GM23338 (cell line): ENCODE results near the gene ZBTB40. TPM values are rescaled to one million over a fixed set of nuclear protein-coding genes. Genes with fewer than 3 reads are reported as not detected.

Experiments
- ATAC-seq: fragments of 200-7000 bp; cut with Tn5 transposase; 3 replicates; pipeline ENCODE4 v1.9.1; 2020
- DNase-seq: peaks from one replicate; pipeline ENCODE4 v3.0.0-alpha.2; 2015; ENCODE audit warnings: low spot score
- H2AFZ ChIP-seq: fragments of 200-600 bp; sonication (generic); 2 replicates; pipeline ENCODE4 v1.8.0; 2016; ENCODE audit warnings: antibody characterized with exemption, mild to moderate bottlenecking, moderate library complexity
- H3F3A ChIP-seq: fragments of 200-600 bp; sonication (generic); replicated peaks from 2 replicates; pipeline ENCODE4 v1.8.0; 2017; ENCODE audit warnings: antibody characterized with exemption, mixed run types, low read depth
- H3K27ac ChIP-seq: fragments of 200-600 bp; sonication (generic); 2 replicates; pipeline ENCODE4 v1.6.1; 2016; ENCODE audit warnings: low read depth
- H3K27me3 ChIP-seq: fragments of 200-600 bp; sonication (generic); 2 replicates; pipeline ENCODE4 v1.8.0; 2016; ENCODE audit warnings: mild to moderate bottlenecking, mixed run types, moderate library complexity; ENCODE audit not compliant: insufficient read depth
- H3K36me3 ChIP-seq: fragments of 200-600 bp; sonication (generic); 2 replicates; pipeline ENCODE4 v1.8.0; 2016; ENCODE audit warnings: mild to moderate bottlenecking; ENCODE audit not compliant: insufficient read depth
- H3K4me1 ChIP-seq: fragments of 200-600 bp; sonication (generic); 2 replicates; pipeline ENCODE4 v1.8.0; 2016; ENCODE audit warnings: mild to moderate bottlenecking, moderate library complexity; ENCODE audit not compliant: insufficient read depth
- H3K4me2 ChIP-seq: fragments of 200-600 bp; sonication (generic); 2 replicates; pipeline ENCODE4 v1.7.1; 2017; ENCODE audit warnings: mixed run types
- H3K4me3 ChIP-seq: fragments of 200-600 bp; sonication (generic); 2 replicates; pipeline ENCODE4 v1.6.1; 2016; ENCODE audit warnings: mixed run types
- H3K79me2 ChIP-seq: fragments of 200-600 bp; sonication (generic); replicated peaks from 2 replicates; pipeline ENCODE4 v1.8.0; 2017; ENCODE audit warnings: mild to moderate bottlenecking; ENCODE audit not compliant: insufficient read depth
- H3K9me2 ChIP-seq: fragments of 200-600 bp; sonication (generic); 2 replicates; pipeline ENCODE4 v1.8.0; 2017; ENCODE audit not compliant: insufficient read depth
- H4K20me1 ChIP-seq: fragments of 200-600 bp; sonication (generic); replicated peaks from 2 replicates; pipeline ENCODE4 v1.8.0; 2017; ENCODE audit warnings: mild to moderate bottlenecking; ENCODE audit not compliant: insufficient read depth
- H3K27ac Mint-ChIP-seq: 2 replicates; pipeline ENCODE4 v1.8.0; 2020; ENCODE audit warnings: inconsistent platforms, mild to moderate bottlenecking, moderate library complexity, mixed read lengths
- H3K27me3 Mint-ChIP-seq: 3 replicates; pipeline ENCODE4 v1.8.0; 2022; ENCODE audit warnings: low read depth, mild to moderate bottlenecking, moderate library complexity, mixed read lengths, inconsistent platforms; ENCODE audit not compliant: insufficient read depth, poor library complexity
- H3K36me3 Mint-ChIP-seq: 3 replicates; pipeline ENCODE4 v1.8.0; 2021; ENCODE audit warnings: low read depth, mild to moderate bottlenecking, inconsistent platforms, moderate library complexity, mixed read lengths
- H3K4me1 Mint-ChIP-seq: 3 replicates; pipeline ENCODE4 v1.8.0; 2020; ENCODE audit warnings: mild to moderate bottlenecking, inconsistent platforms, mixed read lengths
- H3K4me3 Mint-ChIP-seq: 3 replicates; pipeline ENCODE4 v1.8.0; 2021; ENCODE audit warnings: moderate library complexity, mild to moderate bottlenecking, inconsistent platforms, mixed read lengths
- H3K9me3 Mint-ChIP-seq: 3 replicates; pipeline ENCODE4 v1.8.0; 2020; ENCODE audit warnings: moderate library complexity, mild to moderate bottlenecking, inconsistent platforms, mixed read lengths
- CREB1 ChIP-seq: fragments of 250-450 bp; sonication (Bioruptor Pico); IDR thresholded peaks from 2 replicates; pipeline ENCODE4 v1.5.0; 2020; ENCODE audit warnings: low read depth, mild to moderate bottlenecking, moderate library complexity
- EZH2 ChIP-seq: fragments of 200-600 bp; sonication (generic); IDR thresholded peaks from one replicate; pipeline ENCODE4 v1.8.0; 2017; ENCODE audit warnings: antibody characterized with exemption, mild to moderate bottlenecking, low read depth; ENCODE audit not compliant: unreplicated experiment
- EZH2phosphoT487 ChIP-seq: fragments of 200-600 bp; sonication (generic); IDR thresholded peaks from one replicate; pipeline ENCODE4 v1.8.1; 2018; ENCODE audit warnings: antibody characterized with exemption; ENCODE audit not compliant: unreplicated experiment
- JUNB ChIP-seq: IDR thresholded peaks from one replicate; pipeline ENCODE4 v1.6.1; 2016; ENCODE audit warnings: antibody characterized with exemption; ENCODE audit not compliant: unreplicated experiment
- NANOG ChIP-seq: IDR thresholded peaks from 2 replicates; pipeline ENCODE4 v1.6.1; 2016; ENCODE audit warnings: antibody characterized with exemption, borderline replicate concordance
- POLR2AphosphoS5 ChIP-seq: IDR thresholded peaks from 2 replicates; pipeline ENCODE4 v1.6.1; 2016; ENCODE audit warnings: antibody characterized with exemption, low read depth
- STAT1 ChIP-seq: IDR thresholded peaks from one replicate; pipeline ENCODE4 v1.6.1; 2016; ENCODE audit warnings: antibody characterized with exemption; ENCODE audit not compliant: unreplicated experiment
- ZNF114 ChIP-seq: fragments of 250-450 bp; sonication (Bioruptor Pico); IDR thresholded peaks from 2 replicates; pipeline ENCODE4 v1.5.0; 2020; ENCODE audit warnings: mild to moderate bottlenecking, moderate library complexity
- ZNF331 ChIP-seq: fragments of 250-450 bp; sonication (Bioruptor Pico); IDR thresholded peaks from 2 replicates; pipeline ENCODE4 v1.5.0; 2020; ENCODE audit warnings: low read depth, mild to moderate bottlenecking, moderate library complexity
- polyA plus RNA-seq: library from polyadenylated mRNA; unstranded; fragments of >200 nt; fragmentation: Nextera tagmentation; extraction: Ambion mirVana; gene quantifications from 2 replicates; pipeline ENCODE4 v1.2.1, GENCODE V29; 2016
- total RNA-seq: library from RNA; depleted of rRNA; stranded (reverse); fragments of >200 nt; shearing (Covaris generic); gene quantifications from 2 replicates; pipeline ENCODE4 v1.2.3, GENCODE V29; 2014
- TF ChIP-seq, protein P1 (sequence below), 2 experiments: fragments of 200-600 bp in 1 of 2; sonication (generic) in 1 of 2; conservative IDR thresholded peaks; 2 replicates each; pipeline versions ENCODE4 v1.5.1 to v1.6.1; 2016 to 2017; ENCODE audit warnings: antibody characterized with exemption in 2 of 2, low read depth in 2 of 2, mild to moderate bottlenecking in 2 of 2, moderate library complexity in 1 of 2
- TF ChIP-seq, protein P2 (sequence below): IDR thresholded peaks from one replicate; pipeline ENCODE4 v1.6.1; 2018; ENCODE audit warnings: antibody characterized with exemption; ENCODE audit not compliant: unreplicated experiment
- TF ChIP-seq, protein P3 (sequence below): IDR thresholded peaks from 2 replicates; pipeline ENCODE4 v1.6.1; 2016; ENCODE audit warnings: antibody characterized with exemption
- TF ChIP-seq, protein P4 (sequence below): fragments of 250-450 bp; sonication (Bioruptor Pico); IDR thresholded peaks from 2 replicates; pipeline ENCODE4 v1.5.0; 2020; ENCODE audit warnings: mild to moderate bottlenecking, moderate library complexity

The ZBTB40 gene
- total and polyA plus RNA-seq, 2 experiments from 2014 or later = 3.1 to 22.7 TPM

DNA sequence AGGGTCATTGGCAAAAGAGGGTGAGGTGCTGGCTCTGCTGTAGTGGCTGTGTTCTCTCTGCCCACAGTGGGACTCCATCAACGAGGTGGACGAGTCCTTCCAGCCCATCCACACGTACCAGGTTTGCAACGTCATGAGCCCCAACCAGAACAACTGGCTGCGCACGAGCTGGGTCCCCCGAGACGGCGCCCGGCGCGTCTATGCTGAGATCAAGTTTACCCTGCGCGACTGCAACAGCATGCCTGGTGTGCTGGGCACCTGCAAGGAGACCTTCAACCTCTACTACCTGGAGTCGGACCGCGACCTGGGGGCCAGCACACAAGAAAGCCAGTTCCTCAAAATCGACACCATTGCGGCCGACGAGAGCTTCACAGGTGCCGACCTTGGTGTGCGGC is 124.5 kb downstream of the ZBTB40 start:
- peaks cover 25% of the 10 kb centered on the region for H3K9me3 Mint-ChIP-seq
- H3K4me2 ChIP-seq = no peak overlapping the region
- H4K20me1 ChIP-seq = no peaks in the 10 kb centered on the region; the same call in 1 of the 2 replicates
- no peak for DNase-seq
- 0 out of 2 replicates have a peak, but pooled peaks cover 3% of the 10 kb centered on the region for H3K9me2 ChIP-seq
- no peak overlapping the region for H3K27ac ChIP-seq
- peaks cover 3% of the 10 kb centered on the region for H3K4me1 Mint-ChIP-seq
- H2AFZ ChIP-seq = no peak overlapping the region
- no peaks in the 10 kb centered on the region for H3K36me3 ChIP-seq
- no peaks in the 10 kb centered on the region for H3K4me1 ChIP-seq
- no peak for ATAC-seq
- no peak overlapping the region for H3K4me3 Mint-ChIP-seq
- peaks cover 13% of the 10 kb centered on the region for H3K27me3 Mint-ChIP-seq
- TF ChIP-seq STAT1 (no peak), EZH2phosphoT487 (no peak), NANOG (no peak), EZH2 (no peak), CREB1 (CRISPR knock-in tag) (no peak), ZNF331 (no peak), ZNF114 (CRISPR knock-in tag) (no peak), POLR2AphosphoS5 (no peak), JUNB (no peak)
- TF ChIP-seq, protein P1, sequence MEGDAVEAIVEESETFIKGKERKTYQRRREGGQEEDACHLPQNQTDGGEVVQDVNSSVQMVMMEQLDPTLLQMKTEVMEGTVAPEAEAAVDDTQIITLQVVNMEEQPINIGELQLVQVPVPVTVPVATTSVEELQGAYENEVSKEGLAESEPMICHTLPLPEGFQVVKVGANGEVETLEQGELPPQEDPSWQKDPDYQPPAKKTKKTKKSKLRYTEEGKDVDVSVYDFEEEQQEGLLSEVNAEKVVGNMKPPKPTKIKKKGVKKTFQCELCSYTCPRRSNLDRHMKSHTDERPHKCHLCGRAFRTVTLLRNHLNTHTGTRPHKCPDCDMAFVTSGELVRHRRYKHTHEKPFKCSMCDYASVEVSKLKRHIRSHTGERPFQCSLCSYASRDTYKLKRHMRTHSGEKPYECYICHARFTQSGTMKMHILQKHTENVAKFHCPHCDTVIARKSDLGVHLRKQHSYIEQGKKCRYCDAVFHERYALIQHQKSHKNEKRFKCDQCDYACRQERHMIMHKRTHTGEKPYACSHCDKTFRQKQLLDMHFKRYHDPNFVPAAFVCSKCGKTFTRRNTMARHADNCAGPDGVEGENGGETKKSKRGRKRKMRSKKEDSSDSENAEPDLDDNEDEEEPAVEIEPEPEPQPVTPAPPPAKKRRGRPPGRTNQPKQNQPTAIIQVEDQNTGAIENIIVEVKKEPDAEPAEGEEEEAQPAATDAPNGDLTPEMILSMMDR (conservative IDR thresholded peaks at IDR 0.05; ENCODE audit: low read depth in 2 of 2) = no peak
- TF ChIP-seq, protein P2, sequence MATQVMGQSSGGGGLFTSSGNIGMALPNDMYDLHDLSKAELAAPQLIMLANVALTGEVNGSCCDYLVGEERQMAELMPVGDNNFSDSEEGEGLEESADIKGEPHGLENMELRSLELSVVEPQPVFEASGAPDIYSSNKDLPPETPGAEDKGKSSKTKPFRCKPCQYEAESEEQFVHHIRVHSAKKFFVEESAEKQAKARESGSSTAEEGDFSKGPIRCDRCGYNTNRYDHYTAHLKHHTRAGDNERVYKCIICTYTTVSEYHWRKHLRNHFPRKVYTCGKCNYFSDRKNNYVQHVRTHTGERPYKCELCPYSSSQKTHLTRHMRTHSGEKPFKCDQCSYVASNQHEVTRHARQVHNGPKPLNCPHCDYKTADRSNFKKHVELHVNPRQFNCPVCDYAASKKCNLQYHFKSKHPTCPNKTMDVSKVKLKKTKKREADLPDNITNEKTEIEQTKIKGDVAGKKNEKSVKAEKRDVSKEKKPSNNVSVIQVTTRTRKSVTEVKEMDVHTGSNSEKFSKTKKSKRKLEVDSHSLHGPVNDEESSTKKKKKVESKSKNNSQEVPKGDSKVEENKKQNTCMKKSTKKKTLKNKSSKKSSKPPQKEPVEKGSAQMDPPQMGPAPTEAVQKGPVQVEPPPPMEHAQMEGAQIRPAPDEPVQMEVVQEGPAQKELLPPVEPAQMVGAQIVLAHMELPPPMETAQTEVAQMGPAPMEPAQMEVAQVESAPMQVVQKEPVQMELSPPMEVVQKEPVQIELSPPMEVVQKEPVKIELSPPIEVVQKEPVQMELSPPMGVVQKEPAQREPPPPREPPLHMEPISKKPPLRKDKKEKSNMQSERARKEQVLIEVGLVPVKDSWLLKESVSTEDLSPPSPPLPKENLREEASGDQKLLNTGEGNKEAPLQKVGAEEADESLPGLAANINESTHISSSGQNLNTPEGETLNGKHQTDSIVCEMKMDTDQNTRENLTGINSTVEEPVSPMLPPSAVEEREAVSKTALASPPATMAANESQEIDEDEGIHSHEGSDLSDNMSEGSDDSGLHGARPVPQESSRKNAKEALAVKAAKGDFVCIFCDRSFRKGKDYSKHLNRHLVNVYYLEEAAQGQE = no peak
- TF ChIP-seq, protein P3, sequence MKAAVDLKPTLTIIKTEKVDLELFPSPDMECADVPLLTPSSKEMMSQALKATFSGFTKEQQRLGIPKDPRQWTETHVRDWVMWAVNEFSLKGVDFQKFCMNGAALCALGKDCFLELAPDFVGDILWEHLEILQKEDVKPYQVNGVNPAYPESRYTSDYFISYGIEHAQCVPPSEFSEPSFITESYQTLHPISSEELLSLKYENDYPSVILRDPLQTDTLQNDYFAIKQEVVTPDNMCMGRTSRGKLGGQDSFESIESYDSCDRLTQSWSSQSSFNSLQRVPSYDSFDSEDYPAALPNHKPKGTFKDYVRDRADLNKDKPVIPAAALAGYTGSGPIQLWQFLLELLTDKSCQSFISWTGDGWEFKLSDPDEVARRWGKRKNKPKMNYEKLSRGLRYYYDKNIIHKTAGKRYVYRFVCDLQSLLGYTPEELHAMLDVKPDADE = no peak
- TF ChIP-seq, protein P4, sequence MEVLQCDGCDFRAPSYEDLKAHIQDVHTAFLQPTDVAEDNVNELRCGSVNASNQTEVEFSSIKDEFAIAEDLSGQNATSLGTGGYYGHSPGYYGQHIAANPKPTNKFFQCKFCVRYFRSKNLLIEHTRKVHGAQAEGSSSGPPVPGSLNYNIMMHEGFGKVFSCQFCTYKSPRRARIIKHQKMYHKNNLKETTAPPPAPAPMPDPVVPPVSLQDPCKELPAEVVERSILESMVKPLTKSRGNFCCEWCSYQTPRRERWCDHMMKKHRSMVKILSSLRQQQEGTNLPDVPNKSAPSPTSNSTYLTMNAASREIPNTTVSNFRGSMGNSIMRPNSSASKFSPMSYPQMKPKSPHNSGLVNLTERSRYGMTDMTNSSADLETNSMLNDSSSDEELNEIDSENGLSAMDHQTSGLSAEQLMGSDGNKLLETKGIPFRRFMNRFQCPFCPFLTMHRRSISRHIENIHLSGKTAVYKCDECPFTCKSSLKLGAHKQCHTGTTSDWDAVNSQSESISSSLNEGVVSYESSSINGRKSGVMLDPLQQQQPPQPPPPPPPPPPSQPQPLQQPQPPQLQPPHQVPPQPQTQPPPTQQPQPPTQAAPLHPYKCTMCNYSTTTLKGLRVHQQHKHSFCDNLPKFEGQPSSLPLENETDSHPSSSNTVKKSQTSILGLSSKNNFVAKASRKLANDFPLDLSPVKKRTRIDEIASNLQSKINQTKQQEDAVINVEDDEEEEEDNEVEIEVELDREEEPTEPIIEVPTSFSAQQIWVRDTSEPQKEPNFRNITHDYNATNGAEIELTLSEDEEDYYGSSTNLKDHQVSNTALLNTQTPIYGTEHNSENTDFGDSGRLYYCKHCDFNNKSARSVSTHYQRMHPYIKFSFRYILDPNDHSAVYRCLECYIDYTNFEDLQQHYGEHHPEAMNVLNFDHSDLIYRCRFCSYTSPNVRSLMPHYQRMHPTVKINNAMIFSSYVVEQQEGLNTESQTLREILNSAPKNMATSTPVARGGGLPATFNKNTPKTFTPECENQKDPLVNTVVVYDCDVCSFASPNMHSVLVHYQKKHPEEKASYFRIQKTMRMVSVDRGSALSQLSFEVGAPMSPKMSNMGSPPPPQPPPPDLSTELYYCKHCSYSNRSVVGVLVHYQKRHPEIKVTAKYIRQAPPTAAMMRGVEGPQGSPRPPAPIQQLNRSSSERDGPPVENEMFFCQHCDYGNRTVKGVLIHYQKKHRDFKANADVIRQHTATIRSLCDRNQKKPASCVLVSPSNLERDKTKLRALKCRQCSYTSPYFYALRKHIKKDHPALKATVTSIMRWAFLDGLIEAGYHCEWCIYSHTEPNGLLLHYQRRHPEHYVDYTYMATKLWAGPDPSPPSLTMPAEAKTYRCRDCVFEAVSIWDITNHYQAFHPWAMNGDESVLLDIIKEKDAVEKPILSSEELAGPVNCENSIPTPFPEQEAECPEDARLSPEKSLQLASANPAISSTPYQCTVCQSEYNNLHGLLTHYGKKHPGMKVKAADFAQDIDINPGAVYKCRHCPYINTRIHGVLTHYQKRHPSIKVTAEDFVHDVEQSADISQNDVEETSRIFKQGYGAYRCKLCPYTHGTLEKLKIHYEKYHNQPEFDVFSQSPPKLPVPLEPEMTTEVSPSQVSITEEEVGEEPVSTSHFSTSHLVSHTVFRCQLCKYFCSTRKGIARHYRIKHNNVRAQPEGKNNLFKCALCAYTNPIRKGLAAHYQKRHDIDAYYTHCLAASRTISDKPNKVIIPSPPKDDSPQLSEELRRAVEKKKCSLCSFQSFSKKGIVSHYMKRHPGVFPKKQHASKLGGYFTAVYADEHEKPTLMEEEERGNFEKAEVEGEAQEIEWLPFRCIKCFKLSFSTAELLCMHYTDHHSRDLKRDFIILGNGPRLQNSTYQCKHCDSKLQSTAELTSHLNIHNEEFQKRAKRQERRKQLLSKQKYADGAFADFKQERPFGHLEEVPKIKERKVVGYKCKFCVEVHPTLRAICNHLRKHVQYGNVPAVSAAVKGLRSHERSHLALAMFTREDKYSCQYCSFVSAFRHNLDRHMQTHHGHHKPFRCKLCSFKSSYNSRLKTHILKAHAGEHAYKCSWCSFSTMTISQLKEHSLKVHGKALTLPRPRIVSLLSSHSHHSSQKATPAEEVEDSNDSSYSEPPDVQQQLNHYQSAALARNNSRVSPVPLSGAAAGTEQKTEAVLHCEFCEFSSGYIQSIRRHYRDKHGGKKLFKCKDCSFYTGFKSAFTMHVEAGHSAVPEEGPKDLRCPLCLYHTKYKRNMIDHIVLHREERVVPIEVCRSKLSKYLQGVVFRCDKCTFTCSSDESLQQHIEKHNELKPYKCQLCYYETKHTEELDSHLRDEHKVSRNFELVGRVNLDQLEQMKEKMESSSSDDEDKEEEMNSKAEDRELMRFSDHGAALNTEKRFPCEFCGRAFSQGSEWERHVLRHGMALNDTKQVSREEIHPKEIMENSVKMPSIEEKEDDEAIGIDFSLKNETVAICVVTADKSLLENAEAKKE = no peak
- no peaks in the 10 kb centered on the region for H3K27me3 ChIP-seq
- H3K79me2 ChIP-seq = no peaks in the 10 kb centered on the region
- H3K27ac Mint-ChIP-seq = no peak overlapping the region
- H3K36me3 Mint-ChIP-seq = peaks cover 16% of the 10 kb centered on the region
- peaks cover 20% of the 10 kb centered on the region for H3F3A ChIP-seq
- H3K4me3 ChIP-seq = no peak overlapping the region
